ENCODE results near the gene AURKB. TPM values are rescaled to one million over a fixed set of nuclear protein-coding genes. Genes with fewer than 3 reads are reported as not detected.
"Not testable (repeated sequence)": the region's sequence is repeated elsewhere in the genome, so short reads cannot be mapped to it uniquely, and the experiment has no call there.

The AURKB gene
- total RNA-seq, 1 donor from 2014 or later = 1.9 TPM

GRCh38 chr17:8225813-8226535 lies 15.6 kb upstream of the AURKB start:
- DNase-seq (ENCODE audit: low spot score) = peak; percentile 67

- no peak for DNase-seq (ENCODE audit: low spot score)
Observed at GRCh38 chr17:8224891-8225812, 14.8 kb upstream of the AURKB start.

GRCh38 chr17:8223356-8224126 lies 13.2 kb upstream of the AURKB start:
- DNase-seq (ENCODE audit: low spot score) = peak; percentile 75

GRCh38 chr17:8222630-8223355 lies 12.4 kb upstream of the AURKB start:
- DNase-seq (ENCODE audit: low spot score) = peak; percentile 97

GRCh38 chr17:8222380-8222629 lies 11.9 kb upstream of the AURKB start:
- DNase-seq (ENCODE audit: low spot score) = no peak

GRCh38 chr17:8221663-8222379 lies 11.4 kb upstream of the AURKB start:
- peak; percentile 95 for DNase-seq (ENCODE audit: low spot score)

- peak; percentile 96 for DNase-seq (ENCODE audit: low spot score)
Observed at GRCh38 chr17:8220783-8221662, 10.6 kb upstream of the AURKB start.

- DNase-seq (ENCODE audit: low spot score) = not testable (repeated sequence)
Observed at GRCh38 chr17:8214000-8214399, 3.6 kb upstream of the AURKB start.

GRCh38 chr17:8212312-8213180 lies 2.2 kb upstream of the AURKB start:
- DNase-seq (ENCODE audit: low spot score) = no peak

GRCh38 chr17:8210761-8211458 lies 535 bp upstream of the AURKB start:
- DNase-seq (ENCODE audit: low spot score) = no peak

- DNase-seq (ENCODE audit: low spot score) = no peak
Observed at GRCh38 chr17:8206536-8206935, 3.8 kb downstream of the AURKB start.

- no peak for DNase-seq (ENCODE audit: low spot score)
Observed at GRCh38 chr17:8204761-8205555, 5.4 kb downstream of the AURKB start.

- peak; percentile 83 for DNase-seq (ENCODE audit: low spot score)
Observed at GRCh38 chr17:8192070-8192815, 18.1 kb downstream of the AURKB start.

GRCh38 chr17:8190506-8190905 lies 19.9 kb downstream of the AURKB start:
- DNase-seq (ENCODE audit: low spot score) = no peak

- DNase-seq (ENCODE audit: low spot score) = peak; percentile 97
Observed at GRCh38 chr17:8189711-8190477, 20.5 kb downstream of the AURKB start, which contains the start of gene BORCS6. Gene BORCS6, minus strand, starts transcription at chr17:8190180. Its CDS starts 40 bp downstream, at chr17:8190140.
